Heart left ventricle (tissue), 13 donors: ENCODE results near the gene PPHLN1.

ENCODE experiments used
- CTCF ChIP-seq, 12 donors: fragments of 200-600 bp; sonication (generic) in 4 of 12; IDR thresholded peaks; one replicate each; pipeline versions ENCODE4 v1.5.0 to v1.8.0; 2018 to 2022; ENCODE audit warnings: antibody characterized with exemption in 12 of 12, mild to moderate bottlenecking in 5 of 12
- POLR2A ChIP-seq, 2 donors: fragments of 450-650 bp; IDR thresholded peaks; one replicate each; pipeline ENCODE4 v1.6.1; 2017; ENCODE audit warnings: antibody characterized with exemption in 2 of 2, mild to moderate bottlenecking in 2 of 2, moderate library complexity in 2 of 2
- donor health status: ischemic (EF 13 %, LVEDD 7.1; RV severe dilation, severe dysfunction).
- donor health status: DM: no; HTN: yes; CAD: no.
- donor health status: DM: no; HTN: no; CAD: no.
- donor health status: ischemic (EF 25% LVEDD 6.9; RV normal size, moderate dysfunction).
- donor health status: ischemic (EF 25% LVEDD 5.7; RV mildly dilated, moderate dysfunction).
- donor health status: ischemic (EF 35%, LVEDD 5.7; RV mildly dilated, moderate dysfunction).
- donor health status: nonischemic (EF 11% LVEDD 7.7; RV severe dilation, severe dysfunction).
- donor health status: DM: yes; HTN: yes; CAD: no.
- donor health status: PGD.
- donor health status: ischemic (EF 29% LVEDD 5.4; RV normal size, mild dysfunction).
- donor health status: nonischemic (EF 23%, LVEDD 6.1; RV moderate dilation, normal function).

- TF ChIP-seq CTCF (IDR thresholded peaks at IDR 0.05): no peak
- TF ChIP-seq POLR2A (IDR thresholded peaks at IDR 0.05): no peak
These were observed 122.9 kb downstream of the PPHLN1 start for GRCh38 chr12:42448841-42449240.
